ENCODE data around the gene SLC25A13. TPM values are rescaled to one million over a fixed set of nuclear protein-coding genes. Genes with fewer than 3 reads are reported as not detected.

The SLC25A13 gene
- total RNA-seq, 3 donors from 2014 or later, result 33.1 to 39.0 (median 33.2) TPM

- H3K27ac ChIP-seq, result no peak overlapping the region
- intact Hi-C loops (cut with DNase I; ENCODE audit: low total_unique reads), result no loop called here
- no peaks in the 10 kb centered on the region for H3K36me3 ChIP-seq
- no peaks in the 10 kb centered on the region for H3K4me1 ChIP-seq
- H3K9me3 ChIP-seq, result no peaks in the 10 kb centered on the region
- no peaks in the 10 kb centered on the region for H3K27me3 ChIP-seq
- no peak for TF ChIP-seq POLR2AphosphoS5 (IDR thresholded peaks at IDR 0.05)
- TF ChIP-seq CTCF (IDR thresholded peaks at IDR 0.05), result no peak
- no peak for TF ChIP-seq POLR2A (IDR thresholded peaks at IDR 0.05)
- no peak overlapping the region for H3K4me3 ChIP-seq
- no peak for DNase-seq (ENCODE audit: low spot score in 2 of 2)
These were observed 36.3 kb downstream of the SLC25A13 start for GRCh38 chr7:96285579-96285978.

GRCh38 chr7:96284835-96285234 is 37.1 kb downstream of the SLC25A13 start:
- Histone ChIP-seq H3K27ac (no peak overlapping the region), H3K4me1 (no peaks in the 10 kb centered on the region), H3K27me3 (no peaks in the 10 kb centered on the region), H3K9me3 (no peaks in the 10 kb centered on the region), H3K4me3 (no peak overlapping the region), H3K36me3 (no peaks in the 10 kb centered on the region)
- TF ChIP-seq POLR2A (IDR thresholded peaks at IDR 0.05) (no peak), POLR2AphosphoS5 (IDR thresholded peaks at IDR 0.05) (no peak), CTCF (IDR thresholded peaks at IDR 0.05) (no peak)
- DNase-seq (ENCODE audit: low spot score in 2 of 2), result no peak
- intact Hi-C loops (cut with DNase I; ENCODE audit: low total_unique reads), result no loop called here

GRCh38 chr7:96284240-96284639 is 37.7 kb downstream of the SLC25A13 start:
- intact Hi-C loops (cut with DNase I; ENCODE audit: low total_unique reads), result no loop called here
- no peak for TF ChIP-seq POLR2AphosphoS5 (IDR thresholded peaks at IDR 0.05)
- no peak for TF ChIP-seq POLR2A (IDR thresholded peaks at IDR 0.05)
- TF ChIP-seq CTCF (IDR thresholded peaks at IDR 0.05), result no peak
- H3K9me3 ChIP-seq, result no peaks in the 10 kb centered on the region
- no peaks in the 10 kb centered on the region for H3K36me3 ChIP-seq
- no peak for DNase-seq (ENCODE audit: low spot score in 2 of 2)
- H3K4me3 ChIP-seq, result no peak overlapping the region
- H3K27me3 ChIP-seq, result no peaks in the 10 kb centered on the region
- H3K4me1 ChIP-seq, result no peaks in the 10 kb centered on the region
- no peak overlapping the region for H3K27ac ChIP-seq

- intact Hi-C loops (cut with DNase I; ENCODE audit: low total_unique reads), result no loop called here
These were observed 39.1 kb downstream of the SLC25A13 start for GRCh38 chr7:96282835-96283234.

GRCh38 chr7:96277921-96278320 is 44.0 kb downstream of the SLC25A13 start:
- Histone ChIP-seq H3K27ac (no peak overlapping the region), H3K9me3 (no peaks in the 10 kb centered on the region), H3K27me3 (no peaks in the 10 kb centered on the region), H3K36me3 (no peaks in the 10 kb centered on the region), H3K4me3 (no peak overlapping the region), H3K4me1 (no peaks in the 10 kb centered on the region)
- no peak for DNase-seq (ENCODE audit: low spot score in 2 of 2)
- intact Hi-C loops (cut with DNase I; ENCODE audit: low total_unique reads), result no loop called here
- no peak for TF ChIP-seq POLR2A (IDR thresholded peaks at IDR 0.05)
- TF ChIP-seq CTCF (IDR thresholded peaks at IDR 0.05), result no peak
- no peak for TF ChIP-seq POLR2AphosphoS5 (IDR thresholded peaks at IDR 0.05)

More at GRCh38 chr7:96282835-96283234, 39.1 kb downstream of the SLC25A13 start:
- Histone ChIP-seq H3K4me1 (no peaks in the 10 kb centered on the region), H3K27me3 (no peaks in the 10 kb centered on the region), H3K36me3 (no peaks in the 10 kb centered on the region), H3K9me3 (no peaks in the 10 kb centered on the region), H3K27ac (no peak overlapping the region), H3K4me3 (no peak overlapping the region)
- no peak for DNase-seq (ENCODE audit: low spot score in 2 of 2)
- TF ChIP-seq POLR2AphosphoS5 (IDR thresholded peaks at IDR 0.05), result no peak
- no peak for TF ChIP-seq CTCF (IDR thresholded peaks at IDR 0.05)
- no peak for TF ChIP-seq POLR2A (IDR thresholded peaks at IDR 0.05)

Data from breast epithelium (tissue), 4 donors.